HCT116 (cell line): ENCODE data around the gene RUNX2. TPM values are rescaled to one million over a fixed set of nuclear protein-coding genes. Genes with fewer than 3 reads are reported as not detected.

Experiments used
- ATAC-seq: fragments of 200-7000 bp; cut with Tn5 transposase; 2 replicates; pipeline ENCODE4 v1.9.1; 2020; ENCODE audit warnings: mild to moderate bottlenecking, moderate library complexity
- BruUV-seq: library from RNA; stranded (reverse); fragments of 400-500 nt; replicated peaks from 2 replicates; lab custom pipeline; 2021; lab: Mats Ljungman, UMichigan
- CTCF ChIA-PET: fragments of 300-600 bp; sonication (Branson Sonifier 250); formaldehyde crosslinking; loops from one replicate; lab custom pipeline; 2021; ENCODE audit warnings: antibody characterized with exemption; lab: Charles Lee
- POLR2A ChIA-PET: fragments of 300-600, 350-600 bp; sonication (Branson Sonifier 250); formaldehyde crosslinking; loops from one replicate; lab custom pipeline; 2021; ENCODE audit warnings: antibody characterized with exemption; lab: Charles Lee
- RAD21 ChIA-PET, 2 experiments: fragments of 300-600 bp; sonication (Branson Sonifier 250); formaldehyde crosslinking; loops; one replicate each; lab custom pipeline; 2023; ENCODE audit warnings: low total read pairs in 2 of 2; ENCODE audit not compliant: uncharacterized antibody in 2 of 2, unreplicated experiment in 2 of 2, low non-redundant PET in 1 of 2; lab: Charles Lee
- DNase-seq: peaks from one replicate; pipeline ENCODE4 v3.0.0-alpha.2; 2010; ENCODE audit warnings: low read depth, low spot score
- H2AFZ ChIP-seq: fragments of 200-600 bp; shearing (Covaris generic), sonication (generic); 2 replicates; pipeline ENCODE4 v1.6.1; 2017; ENCODE audit warnings: low read depth, mixed run types, mixed read lengths, antibody characterized with exemption, low read length; ENCODE audit not compliant: poor library complexity, severe bottlenecking
- H3K27ac ChIP-seq: 2 replicates; pipeline ENCODE4 v1.5.1; 2012; ENCODE audit warnings: low read depth, low read length
- H3K27me3 ChIP-seq: fragments of 200-600 bp; sonication (generic); 2 replicates; pipeline ENCODE4 v1.6.1; 2016; ENCODE audit warnings: mixed run types, low read length, mixed read lengths; ENCODE audit not compliant: insufficient read depth
- H3K36me3 ChIP-seq, 2 experiments: fragments of 200-500 bp in 1 of 2; fragments of 200-600 bp in 1 of 2; sonication (Bioruptor generic) in 1 of 2; sonication (generic) in 1 of 2; 2 replicates each; pipeline versions ENCODE4 v1.5.1 to v1.6.1; 2014 to 2016; ENCODE audit warnings: low read length in 2 of 2, inconsistent platforms in 1 of 2, mixed read lengths in 1 of 2, mixed run types in 1 of 2; ENCODE audit not compliant: insufficient read depth in 2 of 2, control insufficient read depth in 1 of 2
- H3K4me1 ChIP-seq, 2 experiments: fragments of 200-600 bp in 1 of 2; sonication (generic) in 1 of 2; 2 replicates each; pipeline versions ENCODE4 v1.5.1 to v1.6.1; 2012 to 2017; ENCODE audit warnings: low read length in 2 of 2, inconsistent platforms in 1 of 2, mild to moderate bottlenecking in 1 of 2, mixed read lengths in 1 of 2, mixed run types in 1 of 2, moderate library complexity in 1 of 2; ENCODE audit not compliant: insufficient read depth in 2 of 2, control insufficient read depth in 1 of 2
- H3K4me2 ChIP-seq: fragments of 200-600 bp; sonication (generic); 2 replicates; pipeline ENCODE4 v1.6.1; 2017; ENCODE audit warnings: mixed run types, low read length, mixed read lengths
- H3K4me3 ChIP-seq, 2 experiments: fragments of 200-600 bp in 1 of 2; sonication (generic) in 1 of 2; replicated peaks in 1 of 2; 2 replicates each; pipeline ENCODE4 v1.5.1; 2011 to 2016; ENCODE audit warnings: low read length in 2 of 2, control low read depth in 1 of 2, low read depth in 1 of 2, mild to moderate bottlenecking in 1 of 2, mixed read lengths in 1 of 2, mixed run types in 1 of 2
- H3K79me2 ChIP-seq: fragments of 200-600 bp; sonication (generic); 2 replicates; pipeline ENCODE4 v1.6.1; 2017; ENCODE audit warnings: mild to moderate bottlenecking, mixed run types, low read length, moderate library complexity, mixed read lengths; ENCODE audit not compliant: insufficient read depth
- H3K9ac ChIP-seq: fragments of 200-600 bp; sonication (generic); 2 replicates; pipeline ENCODE4 v1.6.1; 2016; ENCODE audit warnings: low read length, mixed read lengths
- H3K9me2 ChIP-seq: fragments of 200-600 bp; sonication (generic), shearing (Covaris generic); 2 replicates; pipeline ENCODE4 v1.6.1; 2017; ENCODE audit warnings: mixed run types, mild to moderate bottlenecking, moderate library complexity; ENCODE audit not compliant: insufficient read depth
- H3K9me3 ChIP-seq, 2 experiments: fragments of 200-500 bp in 1 of 2; fragments of 200-600 bp in 1 of 2; sonication (Bioruptor generic) in 1 of 2; sonication (generic) in 1 of 2; 2 replicates each; pipeline ENCODE4 v1.6.1; 2014 to 2017; ENCODE audit warnings: low read length in 2 of 2, mixed read lengths in 2 of 2, inconsistent platforms in 1 of 2, low read depth in 1 of 2, mild to moderate bottlenecking in 1 of 2, mixed run types in 1 of 2, moderate library complexity in 1 of 2; ENCODE audit not compliant: control insufficient read depth in 1 of 2, insufficient read depth in 1 of 2
- H4K20me1 ChIP-seq: fragments of 200-600 bp; sonication (generic), shearing (Covaris generic); 2 replicates; pipeline ENCODE4 v1.6.1; 2017; ENCODE audit warnings: mixed run types, mild to moderate bottlenecking, moderate library complexity; ENCODE audit not compliant: insufficient read depth
- CEBPB ChIP-seq: IDR thresholded peaks from 2 replicates; pipeline ENCODE4 v1.6.1; 2012; ENCODE audit warnings: low read depth
- FOSL1 ChIP-seq: IDR thresholded peaks from 2 replicates; pipeline ENCODE4 v1.6.1; 2012; ENCODE audit warnings: low read depth
- intact Hi-C: fragments of 100-400 bp; cut with micrococcal nuclease; formaldehyde crosslinking; loops from 2 replicates; pipeline ENCODE4 v1.10.0; 2022
- total RNA-seq: library from RNA; stranded (reverse); gene quantifications from one replicate; pipeline ENCODE4 v1.2.1, GENCODE V29; 2021; ENCODE audit not compliant: unreplicated experiment

The RUNX2 gene
- total RNA-seq, 1 experiment from 2014 or later = 1.1 TPM

GRCh38 chr6:45705137-45705855, 377.2 kb downstream of the RUNX2 start:
- H3K27ac ChIP-seq = no peak overlapping the region
- no peak for ATAC-seq
- H3K9me2 ChIP-seq = no peaks in the 10 kb centered on the region
- H3K4me3 ChIP-seq = no peak overlapping the region
- CTCF ChIA-PET = interaction anchor here (3.6 kb wide), 1 partner anchor 9 kb away, joined by 18 read pairs; no protein-coding TSS in a partner anchor
- TF ChIP-seq CEBPB = no peak
- POLR2A ChIA-PET = no interaction called here
- H3K36me3 ChIP-seq = no peaks in the 10 kb centered on the region
- intact Hi-C loops = no loop called here
- H3K4me1 ChIP-seq = no peaks in the 10 kb centered on the region
- H3K9ac ChIP-seq = no peak overlapping the region
- RAD21 ChIA-PET = no interaction called here
- H3K9me3 ChIP-seq = no peaks in the 10 kb centered on the region
- no peak overlapping the region for H2AFZ ChIP-seq
- H3K4me2 ChIP-seq = no peak overlapping the region
- H4K20me1 ChIP-seq = no peaks in the 10 kb centered on the region
- H3K79me2 ChIP-seq = no peaks in the 10 kb centered on the region
- no peak for DNase-seq
- BruUV-seq = no TSS peak
- H3K27me3 ChIP-seq = no peaks in the 10 kb centered on the region

- Histone ChIP-seq H3K4me1 (no peaks in the 10 kb centered on the region), H4K20me1 (no peaks in the 10 kb centered on the region), H3K9me2 (no peaks in the 10 kb centered on the region), H3K27me3 (no peaks in the 10 kb centered on the region), H3K9ac (no peak overlapping the region), H3K9me3 (no peaks in the 10 kb centered on the region), H2AFZ (no peak overlapping the region), H3K4me2 (no peak overlapping the region), H3K79me2 (no peaks in the 10 kb centered on the region), H3K4me3 (no peak overlapping the region)
- ChIA-PET CTCF (interaction anchor here (3.6 kb wide), 1 partner anchor 8 kb away, joined by 18 read pairs; no protein-coding TSS in a partner anchor), POLR2A (no interaction called here), RAD21 (no interaction called here)
- intact Hi-C loops = no loop called here
- BruUV-seq = no TSS peak
- DNase-seq (no peak), ATAC-seq (no peak)
- no peak for TF ChIP-seq FOSL1
- TF ChIP-seq, all 23 proteins: peak for 0
- Histone ChIP-seq H3K27ac (no peak overlapping the region), H3K36me3 (no peaks in the 10 kb centered on the region)
Observed at GRCh38 chr6:45706319-45706718, 378.2 kb downstream of the RUNX2 start.
